Activated CD8-positive, alpha-beta memory T cell treated with anti-CD3 and anti-CD28 coated beads for 24 hours (primary cell): Measurements from ENCODE around the gene ERRFI1.
"Not testable (repeated sequence)": the region's sequence is repeated elsewhere in the genome, so short reads cannot be mapped to it uniquely, and the experiment has no call there.

Experiments
- DNase-seq: peaks from one replicate; pipeline ENCODE4 v3.0.0-alpha.2; 2020

The ERRFI1 gene, protein sequence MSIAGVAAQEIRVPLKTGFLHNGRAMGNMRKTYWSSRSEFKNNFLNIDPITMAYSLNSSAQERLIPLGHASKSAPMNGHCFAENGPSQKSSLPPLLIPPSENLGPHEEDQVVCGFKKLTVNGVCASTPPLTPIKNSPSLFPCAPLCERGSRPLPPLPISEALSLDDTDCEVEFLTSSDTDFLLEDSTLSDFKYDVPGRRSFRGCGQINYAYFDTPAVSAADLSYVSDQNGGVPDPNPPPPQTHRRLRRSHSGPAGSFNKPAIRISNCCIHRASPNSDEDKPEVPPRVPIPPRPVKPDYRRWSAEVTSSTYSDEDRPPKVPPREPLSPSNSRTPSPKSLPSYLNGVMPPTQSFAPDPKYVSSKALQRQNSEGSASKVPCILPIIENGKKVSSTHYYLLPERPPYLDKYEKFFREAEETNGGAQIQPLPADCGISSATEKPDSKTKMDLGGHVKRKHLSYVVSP

DNA sequence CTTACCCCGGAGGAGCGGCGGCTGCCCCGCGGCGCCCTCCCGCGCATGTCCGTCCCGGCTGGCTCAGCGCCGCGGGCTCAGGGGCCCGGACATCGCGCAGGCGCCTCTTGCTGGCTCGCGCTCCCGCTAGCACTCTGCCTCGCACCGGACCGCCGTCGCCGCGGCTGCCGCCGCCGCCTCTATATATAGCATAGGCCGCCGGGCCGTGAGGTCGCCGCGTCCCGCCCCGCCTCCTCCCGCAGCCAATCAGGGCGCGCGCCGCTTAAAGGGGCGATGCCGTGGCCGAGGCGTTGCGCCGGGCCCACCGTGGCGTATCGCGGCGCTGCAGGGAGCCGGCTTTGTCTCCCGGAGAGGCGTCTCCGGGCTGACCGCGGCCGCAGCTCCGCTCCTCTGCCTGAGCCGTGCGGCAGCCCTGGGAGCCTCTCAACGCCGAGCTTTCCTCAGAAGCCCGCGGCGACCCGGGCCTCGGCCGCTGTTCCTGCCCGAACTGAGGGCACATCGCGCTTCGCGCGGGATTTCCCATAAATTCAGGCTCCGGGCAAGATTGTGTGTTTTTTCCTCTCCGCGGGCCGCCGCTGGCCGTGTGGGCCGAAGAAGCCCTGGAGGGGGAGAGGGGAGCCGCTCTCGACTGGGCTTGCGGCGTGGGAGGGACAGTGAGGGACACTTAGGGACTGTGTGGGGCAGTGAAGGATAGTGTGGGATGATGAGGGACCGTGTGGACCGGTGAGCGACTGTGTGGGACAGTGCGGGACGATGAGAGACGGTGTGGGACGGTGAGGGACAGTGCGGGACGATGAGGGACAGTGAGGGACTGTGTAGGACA, at the start of gene ERRFI1:
ERRFI1 (minus strand) TSS at position 157 of the 823 bp plus-strand sequence. CDS start 10,690 bp downstream, outside the sequence.
- DNase-seq: peak; percentile 95

DNA sequence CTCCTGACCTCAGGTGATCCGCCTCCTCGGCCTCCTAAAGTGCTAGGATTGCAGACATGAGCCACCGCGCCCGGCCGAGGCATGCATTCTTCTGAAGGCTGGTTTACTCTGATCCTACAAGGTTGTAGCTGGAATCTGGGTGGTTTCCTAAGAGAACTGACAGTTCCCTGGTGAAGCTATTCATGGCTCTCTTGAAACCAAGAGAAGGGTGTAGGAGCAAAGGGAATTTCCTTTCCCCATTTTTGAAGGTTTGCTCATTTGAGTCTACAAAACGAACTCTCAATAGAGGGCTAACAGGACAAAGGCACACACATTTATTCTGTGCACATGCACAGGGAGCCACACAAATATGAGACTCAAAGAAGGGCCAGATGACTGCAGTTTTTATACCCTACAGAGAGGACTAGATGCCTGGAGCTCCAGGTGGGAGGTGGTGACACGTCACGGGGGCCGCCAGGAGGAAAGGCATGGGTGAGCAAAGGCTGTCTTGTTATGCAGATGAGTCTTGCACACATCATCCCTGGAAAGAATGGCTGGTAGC, 49.5 kb upstream of the ERRFI1 start:
- DNase-seq: no peak

DNA sequence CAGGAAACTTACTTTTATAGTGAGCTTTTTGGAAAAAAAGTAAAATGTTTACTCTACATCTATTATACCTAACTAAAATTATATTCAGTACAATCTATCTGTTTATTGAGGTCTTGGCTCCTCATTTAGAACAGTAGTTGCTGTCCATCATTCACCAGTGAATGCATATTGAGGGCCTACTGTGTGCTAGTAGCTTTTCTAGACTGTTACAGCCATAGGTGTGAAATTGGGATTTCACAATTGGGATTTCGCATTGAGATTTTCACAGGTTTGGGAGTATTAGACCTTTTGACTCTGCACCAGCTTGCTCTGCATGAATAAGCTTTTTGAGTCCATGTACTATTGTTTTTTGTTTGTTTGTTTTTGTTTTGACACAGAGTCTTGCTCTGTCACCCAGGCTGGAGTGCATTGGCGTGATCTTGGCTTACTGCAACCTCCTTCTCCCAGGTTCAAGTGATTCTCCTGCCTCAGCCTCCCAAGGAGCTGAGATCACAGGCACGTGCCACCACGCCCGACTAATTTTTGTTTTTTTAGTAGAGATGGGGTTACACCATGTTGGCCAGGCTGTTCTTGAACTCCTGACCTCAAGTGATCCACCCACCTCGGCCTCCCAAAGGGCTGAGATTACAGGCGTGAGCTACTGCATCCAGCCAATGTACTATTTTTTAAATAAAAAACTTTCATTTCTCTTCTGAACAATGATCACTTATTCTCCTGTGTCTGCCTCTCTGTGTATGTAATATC, 47.2 kb upstream of the ERRFI1 start:
- DNase-seq: no peak

DNA sequence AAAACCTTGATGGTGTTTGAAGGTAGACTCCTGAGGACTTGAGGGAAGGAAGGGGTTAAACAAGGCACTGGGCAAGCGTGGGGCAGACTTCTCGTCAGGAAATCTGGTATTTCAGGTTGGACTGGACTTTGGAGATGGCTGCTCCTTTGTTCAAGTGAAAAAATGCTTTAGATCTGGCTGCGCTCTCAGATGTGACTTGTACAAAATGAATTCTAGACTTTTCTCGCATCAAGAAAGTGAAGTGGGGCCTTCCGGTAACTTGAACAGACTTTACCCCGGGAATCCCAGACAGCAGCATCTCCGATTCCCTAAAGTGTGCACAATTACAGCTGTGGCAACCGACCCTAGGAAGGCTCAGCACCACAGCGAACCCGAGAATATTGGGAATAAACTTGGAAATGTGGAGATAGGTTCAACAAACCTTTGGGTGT, 44.3 kb upstream of the ERRFI1 start:
- no peak for DNase-seq

DNA sequence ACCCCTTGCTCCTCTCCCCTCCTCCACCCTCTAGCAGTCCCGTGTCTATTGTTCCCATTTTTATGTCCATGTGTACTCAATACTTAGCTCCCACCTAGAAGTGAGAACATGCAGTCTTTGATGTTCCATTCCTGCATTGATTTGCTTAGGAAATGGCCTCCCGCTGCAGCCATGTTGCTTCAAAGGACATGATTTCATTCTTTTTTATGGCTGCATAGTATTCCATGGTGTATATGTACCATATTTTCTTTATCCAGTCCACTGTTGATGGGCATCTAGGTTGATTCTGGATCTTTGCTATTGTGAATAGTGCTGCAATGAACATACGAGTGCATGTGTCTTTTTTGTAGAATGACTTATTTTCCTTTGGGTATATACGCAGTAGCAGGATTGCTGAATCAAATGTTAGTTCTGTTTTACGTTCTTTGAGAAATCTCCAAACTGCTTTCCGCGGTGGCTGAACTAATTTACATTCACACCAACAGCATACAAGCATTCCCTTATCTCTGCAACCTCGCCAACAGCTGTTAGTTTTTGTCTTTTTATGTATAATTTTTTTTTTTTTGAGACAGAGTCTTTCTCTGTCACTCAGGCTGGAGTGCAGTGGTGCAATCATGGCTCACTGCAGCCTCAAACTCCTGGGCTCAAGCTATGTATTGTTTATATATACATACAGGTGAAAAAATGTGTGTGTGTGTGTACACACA, 43.7 kb upstream of the ERRFI1 start:
- DNase-seq: not testable (repeated sequence)

DNA sequence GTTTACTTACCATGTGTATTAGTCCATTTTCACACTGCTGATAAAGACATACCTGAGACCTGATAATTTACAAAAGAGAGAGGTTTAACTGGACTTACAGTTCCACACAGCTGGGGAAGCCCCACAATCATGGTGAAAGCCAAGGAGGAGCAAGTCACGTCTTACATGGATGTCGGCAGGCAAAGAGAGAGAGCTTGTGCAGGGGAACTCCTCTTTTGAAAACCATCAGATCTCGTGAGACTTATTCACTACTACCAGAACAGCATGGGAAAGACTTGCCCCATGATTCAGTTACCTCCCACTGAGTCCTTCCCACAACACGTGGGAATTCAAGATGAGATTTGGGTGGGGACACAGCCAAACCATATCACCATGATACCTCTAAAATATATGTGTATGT, 39.3 kb upstream of the ERRFI1 start:
- no peak for DNase-seq

DNA sequence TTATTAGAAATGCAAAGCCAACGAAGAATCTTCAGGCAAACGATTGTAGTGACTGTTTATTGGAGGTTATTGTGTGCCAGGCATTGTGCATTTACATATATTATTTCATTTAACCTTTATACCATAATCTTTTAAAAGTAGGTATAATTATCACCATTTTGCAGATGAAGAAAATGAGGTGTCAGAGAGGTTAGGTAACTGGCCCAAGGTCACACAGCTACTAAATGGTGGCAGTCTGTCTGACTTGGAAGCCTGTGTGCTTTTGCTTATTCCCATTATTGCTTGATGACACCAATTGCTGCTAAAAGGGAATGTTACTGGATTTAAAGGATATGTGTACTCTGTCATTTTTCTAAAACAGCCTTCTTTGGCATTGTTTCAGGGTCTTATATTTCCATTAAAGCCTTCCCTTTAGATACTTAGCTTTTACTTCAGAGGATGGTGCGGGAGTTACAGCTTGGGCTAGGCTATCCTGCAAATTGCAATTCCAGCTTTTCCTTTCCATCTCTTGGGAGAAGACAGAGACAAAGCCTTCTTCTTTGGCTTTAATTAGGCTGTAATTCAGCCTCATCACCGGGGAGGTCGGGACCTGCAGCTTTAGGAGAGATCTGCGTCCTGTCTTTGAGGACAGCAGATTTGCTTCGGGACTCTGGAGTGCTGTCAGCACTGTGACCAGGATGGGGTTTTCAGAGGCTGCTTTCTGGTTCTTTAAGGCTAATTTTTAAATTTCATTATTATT, 37.4 kb upstream of the ERRFI1 start:
- no peak for DNase-seq

DNA sequence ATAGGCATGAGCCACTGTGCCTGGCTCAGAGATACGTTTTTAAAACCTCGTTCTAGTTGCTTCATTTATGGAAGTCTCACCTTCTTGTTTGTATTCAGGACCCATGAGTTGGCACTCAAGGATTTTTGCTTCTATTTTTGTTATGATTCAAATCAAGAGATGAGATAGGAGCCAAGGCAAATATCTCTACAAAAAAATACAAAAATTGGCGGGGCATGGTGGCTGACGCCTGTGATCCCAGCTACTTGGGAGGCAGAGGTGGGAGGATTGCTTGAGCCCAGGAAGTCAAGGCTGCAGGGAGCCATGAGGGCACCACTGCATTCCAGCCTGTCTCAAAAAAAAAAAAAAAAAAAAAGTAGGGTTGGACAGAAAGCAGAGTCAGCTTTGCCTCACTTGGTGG, 36.8 kb upstream of the ERRFI1 start:
- DNase-seq: no peak

DNA sequence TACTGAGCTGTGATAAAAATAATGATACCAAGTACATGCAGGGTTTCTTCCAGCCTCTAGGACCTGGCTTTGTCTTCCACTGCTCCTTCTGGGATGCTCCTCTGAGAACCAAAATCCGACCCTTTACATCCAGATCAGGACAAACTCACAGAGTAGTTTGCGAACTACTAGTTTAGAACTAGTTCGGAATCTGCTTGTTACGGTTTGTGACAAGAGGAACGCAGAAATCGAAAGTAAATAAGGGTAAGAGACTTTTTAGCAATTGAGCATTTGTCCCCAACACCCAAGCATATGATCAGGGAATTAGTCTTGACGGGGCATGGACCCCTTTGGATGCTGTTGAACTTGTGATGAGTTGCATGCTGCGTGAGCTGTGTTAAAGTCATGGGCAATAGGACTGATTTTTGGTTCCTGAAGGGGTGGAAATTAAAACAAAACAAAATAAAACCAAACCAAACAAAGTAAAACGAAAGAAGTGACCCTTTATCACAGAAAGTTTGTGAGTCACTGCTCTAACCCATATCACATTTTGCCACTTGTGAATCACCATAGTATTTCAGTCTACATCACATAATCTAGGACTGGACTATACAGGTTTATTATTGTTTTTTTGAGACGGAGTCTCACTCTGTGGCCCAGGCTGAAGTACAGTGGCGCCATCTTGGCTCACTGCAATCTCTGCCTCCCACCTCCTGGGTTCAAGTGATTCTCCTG, 35.7 kb upstream of the ERRFI1 start:
- DNase-seq: no peak

DNA sequence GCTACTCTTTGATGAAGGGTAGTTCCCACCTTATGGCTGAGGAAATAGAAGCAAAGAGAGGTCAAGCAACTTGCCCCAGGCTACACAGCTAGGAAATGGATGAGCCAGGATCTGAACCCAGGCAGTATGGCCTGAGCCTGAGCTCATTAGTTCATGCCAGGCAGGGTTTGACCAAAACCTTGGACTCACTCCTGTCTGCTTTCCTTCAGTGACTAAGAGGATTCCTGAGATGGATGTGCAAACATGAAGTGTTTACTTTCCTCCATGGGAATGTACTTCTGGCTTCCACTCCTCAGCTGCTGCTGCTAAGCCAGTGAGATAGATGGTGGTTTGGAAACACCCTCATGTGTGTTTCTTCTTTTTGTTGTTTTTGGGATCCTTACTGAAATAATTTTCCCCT, 35.1 kb upstream of the ERRFI1 start:
- DNase-seq: no peak

DNA sequence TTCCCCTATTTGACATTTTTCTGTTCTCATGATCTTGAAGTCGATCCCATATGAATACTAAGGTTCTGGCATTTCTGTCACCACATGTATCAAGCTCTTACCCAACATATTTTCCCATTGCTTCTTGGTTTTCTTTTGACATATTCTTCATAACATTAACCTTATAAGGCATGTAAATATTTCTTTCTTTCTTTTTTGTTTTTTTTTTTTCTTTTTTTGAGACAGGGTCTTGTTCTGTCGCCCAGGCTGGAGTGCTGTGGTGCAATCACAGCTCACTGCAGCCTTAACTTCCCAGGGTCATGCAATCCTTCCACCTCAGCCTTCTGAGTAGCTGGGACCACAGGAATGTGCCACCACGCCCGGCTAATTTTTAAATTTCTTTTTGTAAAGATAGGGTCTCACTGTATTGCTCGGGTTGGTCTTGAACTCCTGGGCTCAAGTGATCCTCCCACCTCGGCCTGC, 33.1 kb upstream of the ERRFI1 start:
- DNase-seq: no peak

DNA sequence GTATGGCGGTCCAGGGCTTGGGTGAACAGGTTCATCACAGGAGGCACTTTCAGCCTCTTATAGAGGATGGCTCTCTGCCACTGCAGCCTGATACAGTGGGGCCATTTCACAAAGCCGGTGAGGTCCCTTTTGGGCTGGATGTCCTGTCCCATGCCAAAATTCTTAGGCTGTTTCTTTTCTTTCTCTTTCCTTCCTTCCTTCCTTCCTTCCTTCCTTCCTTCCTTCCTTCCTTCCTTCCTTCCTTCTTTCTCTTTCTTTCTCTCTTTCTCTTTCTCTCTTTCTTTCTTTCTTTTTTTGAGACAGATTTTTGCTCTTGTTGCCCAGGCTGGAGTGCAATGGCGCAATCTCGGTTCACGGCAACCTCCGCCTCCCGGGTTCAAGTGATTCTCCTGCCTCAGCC, 31.7 kb upstream of the ERRFI1 start:
- DNase-seq: not testable (repeated sequence)

DNA sequence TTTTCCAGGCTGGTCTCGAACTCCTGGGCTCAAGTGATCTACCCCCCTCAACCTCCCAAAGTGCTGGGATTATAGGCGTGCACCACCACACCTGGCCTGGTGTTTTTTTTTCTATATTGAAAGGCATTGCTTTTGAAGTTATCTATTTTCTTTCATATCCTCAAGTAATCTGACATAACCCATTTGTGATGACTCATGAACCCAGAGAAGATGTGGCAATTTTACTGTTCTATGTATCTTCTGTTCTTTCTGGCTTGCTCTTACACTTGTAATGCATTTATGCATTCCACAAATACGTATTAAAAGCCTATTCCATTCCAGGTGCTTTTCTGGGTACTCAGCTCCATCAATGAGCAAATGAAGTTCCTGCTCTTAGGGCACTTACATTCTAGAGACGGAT, 29.9 kb upstream of the ERRFI1 start:
- DNase-seq: no peak

DNA sequence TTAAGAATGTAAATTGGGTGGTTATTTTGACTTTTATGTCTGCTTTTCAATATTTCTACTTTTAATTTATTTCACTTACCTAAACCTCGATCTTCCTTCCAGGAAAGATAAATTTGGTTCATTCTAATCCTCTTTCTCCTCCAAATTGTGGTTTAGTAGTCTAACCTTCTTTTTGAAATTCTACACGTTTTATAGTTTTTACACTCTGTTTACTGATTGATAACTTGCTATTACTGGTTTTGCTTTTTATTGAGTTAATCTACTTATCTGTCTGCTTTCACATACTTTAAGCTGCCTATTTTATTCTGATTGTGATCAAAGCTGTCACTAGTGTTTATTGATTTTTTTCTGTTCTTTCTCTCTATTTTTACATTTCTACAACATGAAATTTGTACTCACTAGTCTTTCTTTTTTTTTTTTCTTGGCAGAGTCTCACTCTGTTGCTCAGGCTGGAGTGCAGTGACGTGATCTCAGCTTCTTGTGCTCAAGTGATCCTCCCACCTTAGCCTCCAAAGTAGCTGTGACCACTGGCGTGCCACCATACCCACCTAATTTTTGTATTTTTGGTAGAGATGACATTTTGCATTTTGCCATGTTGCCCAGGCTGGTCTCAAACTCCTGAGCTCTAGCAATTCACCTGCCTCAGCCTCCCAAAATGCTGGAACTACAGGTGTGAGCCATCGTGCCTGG, 27.9 kb upstream of the ERRFI1 start:
- no peak for DNase-seq

DNA sequence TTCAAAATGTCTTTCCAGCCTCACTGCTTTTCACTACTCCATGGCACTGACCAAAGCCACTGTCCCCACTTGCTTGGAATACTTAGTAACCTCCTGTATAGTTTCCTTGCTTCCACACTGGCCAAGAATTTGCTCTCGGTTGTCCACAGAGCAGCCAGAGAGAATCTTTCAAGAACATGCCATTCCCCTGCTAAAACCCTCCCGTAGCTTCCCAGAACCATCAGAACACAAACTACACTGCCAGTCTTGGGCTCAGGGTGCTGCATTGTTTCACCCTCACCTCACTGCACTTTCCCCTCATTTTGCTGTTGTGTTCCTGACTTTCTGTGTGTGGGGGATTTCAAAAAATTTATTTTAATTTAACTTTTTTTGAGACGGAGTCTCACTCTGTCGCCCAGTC, 25.5 kb upstream of the ERRFI1 start:
- no peak for DNase-seq

DNA sequence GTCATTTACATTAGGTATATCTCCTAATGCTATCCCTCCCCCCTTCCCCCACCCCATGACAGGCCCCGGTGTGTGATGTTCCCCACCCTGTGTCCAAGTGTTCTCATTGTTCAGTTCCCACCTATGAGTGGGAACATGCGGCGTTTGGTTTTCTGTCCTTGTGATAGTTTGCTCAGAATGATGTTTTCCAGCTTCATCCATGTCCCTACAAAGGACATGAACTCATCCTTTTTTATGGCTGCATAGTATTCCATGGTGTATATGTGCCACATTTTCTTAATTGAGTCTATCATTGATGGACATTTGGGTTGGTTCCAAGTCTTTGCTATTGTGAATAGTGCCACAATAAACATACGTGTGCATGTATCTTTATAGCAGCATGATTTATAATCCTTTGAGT, 23.1 kb upstream of the ERRFI1 start:
- not testable (repeated sequence) for DNase-seq

DNA sequence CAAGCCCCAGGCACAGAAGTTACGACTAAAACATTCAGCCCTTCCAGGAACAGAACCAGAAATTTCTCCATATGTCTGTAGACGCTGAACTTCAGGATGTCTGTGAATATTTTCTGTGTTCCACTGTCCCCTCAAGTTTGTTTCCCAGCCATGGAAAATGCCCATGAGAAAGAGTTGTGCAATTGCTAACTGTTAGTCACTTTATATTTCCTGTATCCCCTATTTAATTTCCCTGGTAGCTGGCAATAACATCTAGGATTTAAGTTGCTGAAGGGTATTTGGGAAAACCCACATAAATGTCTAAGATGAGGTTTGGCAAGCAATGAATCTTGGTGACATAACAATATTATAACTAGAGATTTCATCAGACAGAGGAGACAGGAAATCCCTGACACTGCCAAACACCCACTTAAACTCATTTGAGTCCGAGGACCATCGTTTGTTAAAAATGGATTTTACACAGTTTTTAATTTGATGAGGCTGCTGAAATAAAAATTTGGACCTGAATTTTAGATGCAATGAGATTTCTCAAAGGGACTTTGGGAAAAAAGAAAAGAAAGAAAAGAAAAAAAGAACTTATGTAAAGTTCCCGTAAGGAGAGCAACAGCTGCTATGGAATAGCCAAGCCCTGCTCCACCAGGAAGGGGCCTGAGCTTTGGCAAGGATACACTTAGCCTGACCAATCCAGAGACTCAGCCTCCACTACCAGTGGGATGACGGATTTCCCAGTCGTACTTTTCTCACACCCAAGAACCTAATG, 21.8 kb upstream of the ERRFI1 start:
- peak; percentile 21 for DNase-seq

DNA sequence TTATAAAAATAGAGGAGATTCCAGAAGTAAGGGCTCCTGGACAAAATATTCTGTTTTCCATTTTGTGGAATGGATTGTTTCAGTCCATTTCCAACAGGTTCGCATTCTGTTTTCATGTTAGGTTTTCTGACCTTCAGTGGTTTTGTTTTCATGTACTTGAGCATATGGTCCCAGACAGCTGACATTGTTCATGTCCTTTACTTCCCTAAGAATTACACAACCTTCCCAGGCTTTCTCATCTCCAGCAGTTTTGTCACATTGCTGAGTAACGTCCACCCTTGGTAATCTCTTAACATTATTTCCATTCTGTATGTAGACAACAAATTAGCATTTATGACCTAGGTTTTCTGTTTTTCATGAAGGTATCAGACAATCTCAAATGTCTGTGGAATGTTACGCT, 21.0 kb upstream of the ERRFI1 start:
- no peak for DNase-seq

DNA sequence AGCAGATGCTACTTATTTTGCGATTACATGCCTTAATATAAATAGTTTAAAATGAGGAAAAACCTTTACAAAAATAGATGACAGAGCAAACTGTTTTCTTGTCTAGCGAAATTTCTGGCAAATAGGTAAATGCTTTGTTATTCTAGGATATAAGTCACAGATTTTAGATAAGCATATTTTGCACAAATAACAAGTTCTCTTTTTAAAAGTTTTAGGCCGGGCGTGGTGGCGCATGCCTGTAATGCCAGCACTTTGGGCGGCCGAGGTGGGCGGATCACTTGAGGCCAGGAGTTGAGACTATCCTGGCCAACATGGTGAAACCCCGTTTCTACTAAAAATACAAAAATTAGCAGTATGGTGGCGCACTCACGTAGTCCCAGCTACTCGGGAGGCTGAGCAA, 20.3 kb upstream of the ERRFI1 start:
- DNase-seq: no peak
